Measurements from ENCODE around the gene QSOX1. TPM values are rescaled to one million over a fixed set of nuclear protein-coding genes. Genes with fewer than 3 reads are reported as not detected.

QSOX1 gene
- total RNA-seq, 1 experiment from 2014 or later: 226 TPM

GRCh38 chr1:180196436-180197003 lies 41.9 kb downstream of the QSOX1 start:
- intact Hi-C loops (cut with micrococcal nuclease; ENCODE audit: unreplicated experiment): no loop called here
- ChIA-PET POLR2A (ENCODE audit: unreplicated experiment) (interaction anchor here (0.5 kb wide), 1 partner anchor 42 kb away, joined by 5 read pairs; no protein-coding TSS in a partner anchor), CTCF (no interaction called here)
- H3K4me3 ChIP-seq: no peak overlapping the region
- no peak for DNase-seq
- H3K27me3 ChIP-seq (ENCODE audit: insufficient read depth, low read depth): no peaks in the 10 kb centered on the region
- H3K4me1 ChIP-seq (replicated peaks; ENCODE audit: insufficient read depth): no peaks in the 10 kb centered on the region
- H3K4me2 ChIP-seq: no peak overlapping the region
- TF ChIP-seq CTCF (conservative IDR thresholded peaks at IDR 0.05) (no peak), EZH2 (IDR thresholded peaks at IDR 0.05; ENCODE audit: low read depth) (no peak)
- no peak overlapping the region for H2AFZ ChIP-seq
- no peaks in the 10 kb centered on the region for H3K36me3 ChIP-seq (ENCODE audit: low read depth)
- H3F3A ChIP-seq (ENCODE audit: insufficient read depth, low read depth): no peaks in the 10 kb centered on the region; the same call in 1 of the 2 replicates
- no peak overlapping the region for H3K27ac ChIP-seq
- H4K20me1 ChIP-seq (ENCODE audit: insufficient read depth): no peaks in the 10 kb centered on the region
- TSS peak; percentile 20 for BruUV-seq (replicated peaks)
- H3K79me2 ChIP-seq (ENCODE audit: low read depth): no peaks in the 10 kb centered on the region
- H3K9me3 ChIP-seq (ENCODE audit: insufficient read depth, low read depth): no peaks in the 10 kb centered on the region
- no peaks in the 10 kb centered on the region for H3K9me2 ChIP-seq (ENCODE audit: insufficient read depth)

- Histone ChIP-seq H3K27ac (no peak overlapping the region), H3K4me3 (no peak overlapping the region), H3K4me2 (no peak overlapping the region), H3K79me2 (ENCODE audit: low read depth) (no peaks in the 10 kb centered on the region), H3K36me3 (ENCODE audit: low read depth) (no peaks in the 10 kb centered on the region), H3K4me1 (replicated peaks; ENCODE audit: insufficient read depth) (no peaks in the 10 kb centered on the region), H3K27me3 (ENCODE audit: insufficient read depth, low read depth) (no peaks in the 10 kb centered on the region), H4K20me1 (ENCODE audit: insufficient read depth) (no peaks in the 10 kb centered on the region), H3K9me3 (ENCODE audit: insufficient read depth, low read depth) (no peaks in the 10 kb centered on the region), H3F3A (ENCODE audit: insufficient read depth, low read depth) (no peaks in the 10 kb centered on the region; the same call in 1 of the 2 replicates), H3K9me2 (ENCODE audit: insufficient read depth) (no peaks in the 10 kb centered on the region), H2AFZ (no peak overlapping the region)
- no TSS peak for BruUV-seq (replicated peaks)
- ChIA-PET CTCF (no interaction called here), POLR2A (ENCODE audit: unreplicated experiment) (no interaction called here)
- intact Hi-C loops (cut with micrococcal nuclease; ENCODE audit: unreplicated experiment): no loop called here
- no peak for DNase-seq
- no peak for TF ChIP-seq EZH2 (IDR thresholded peaks at IDR 0.05; ENCODE audit: low read depth)
- no peak for TF ChIP-seq CTCF (conservative IDR thresholded peaks at IDR 0.05)
Measured at GRCh38 chr1:180197231-180197630, 42.6 kb downstream of the QSOX1 start.

- Histone ChIP-seq H3F3A (ENCODE audit: insufficient read depth, low read depth) (no peaks in the 10 kb centered on the region; the same call in 1 of the 2 replicates), H3K4me1 (replicated peaks; ENCODE audit: insufficient read depth) (no peaks in the 10 kb centered on the region), H3K27ac (no peak overlapping the region), H3K79me2 (ENCODE audit: low read depth) (no peaks in the 10 kb centered on the region), H3K4me2 (no peak overlapping the region), H3K4me3 (no peak overlapping the region), H3K36me3 (ENCODE audit: low read depth) (no peaks in the 10 kb centered on the region), H3K27me3 (ENCODE audit: insufficient read depth, low read depth) (no peaks in the 10 kb centered on the region), H3K9me3 (ENCODE audit: insufficient read depth, low read depth) (no peaks in the 10 kb centered on the region), H4K20me1 (ENCODE audit: insufficient read depth) (no peaks in the 10 kb centered on the region), H2AFZ (no peak overlapping the region), H3K9me2 (ENCODE audit: insufficient read depth) (no peaks in the 10 kb centered on the region)
- intact Hi-C loops (cut with micrococcal nuclease; ENCODE audit: unreplicated experiment): no loop called here
- ChIA-PET POLR2A (ENCODE audit: unreplicated experiment) (no interaction called here), CTCF (interaction anchor here (0.6 kb wide), 1 partner anchor 235 kb away, joined by 7 read pairs; no protein-coding TSS in a partner anchor)
- no peak for DNase-seq
- TF ChIP-seq CTCF (conservative IDR thresholded peaks at IDR 0.05) (no peak), EZH2 (IDR thresholded peaks at IDR 0.05; ENCODE audit: low read depth) (no peak)
- no TSS peak for BruUV-seq (replicated peaks)
Measured at GRCh38 chr1:180198196-180198595, 43.5 kb downstream of the QSOX1 start.
